GM21529 (cell line): ENCODE data around the gene NEK5.

ENCODE experiments used
- ATAC-seq: cut with Tn5 transposase; IDR thresholded peaks from one replicate; pipeline ENCODE4 v1.9.1; 2021; ENCODE audit not compliant: unreplicated experiment

The NEK5 gene

GRCh38 chr13:52012512-52012836 is 116.4 kb downstream of the NEK5 start:
- ATAC-seq, result no peak

GRCh38 chr13:52011632-52012511 is 117.0 kb downstream of the NEK5 start, which contains the start of gene ALG11:
Gene ALG11 (plus strand): TSS chr13:52012398. CDS start chr13:52012419, 21 bp downstream.
- ATAC-seq, result peak; percentile 99

GRCh38 chr13:52010890-52011631 is 117.8 kb downstream of the NEK5 start, which contains the start of gene ATP7B:
Gene ATP7B (minus strand): TSS chr13:52011450. CDS start chr13:52011337, 113 bp downstream.
- ATAC-seq, result peak; percentile 5

- ATAC-seq, result no peak
Observed at GRCh38 chr13:52009946-52010345, 118.9 kb downstream of the NEK5 start.

- ATAC-seq, result no peak
Observed at GRCh38 chr13:52006523-52007245, 122.2 kb downstream of the NEK5 start.

GRCh38 chr13:52005841-52006522 is 122.9 kb downstream of the NEK5 start:
- ATAC-seq, result no peak

- ATAC-seq, result no peak
Observed at GRCh38 chr13:52004511-52005170, 124.2 kb downstream of the NEK5 start.

GRCh38 chr13:52003541-52003940 is 125.3 kb downstream of the NEK5 start:
- ATAC-seq, result no peak

- ATAC-seq, result no peak
Observed at GRCh38 chr13:52002361-52002760, 126.5 kb downstream of the NEK5 start.

- ATAC-seq, result peak; percentile 96
Observed at GRCh38 chr13:52001120-52001731, 127.6 kb downstream of the NEK5 start.

- no peak for ATAC-seq
Observed at GRCh38 chr13:51999921-52000320, 129.0 kb downstream of the NEK5 start.

- ATAC-seq, result no peak
Observed at GRCh38 chr13:51999510-51999911, 129.4 kb downstream of the NEK5 start.

- ATAC-seq, result no peak
Observed at GRCh38 chr13:51998723-51999509, 130.0 kb downstream of the NEK5 start.

- ATAC-seq, result no peak
Observed at GRCh38 chr13:51997641-51998330, 131.1 kb downstream of the NEK5 start.

- ATAC-seq, result no peak
Observed at GRCh38 chr13:51997186-51997585, 131.7 kb downstream of the NEK5 start.

- ATAC-seq, result no peak
Observed at GRCh38 chr13:51996641-51997040, 132.2 kb downstream of the NEK5 start.

- no peak for ATAC-seq
Observed at GRCh38 chr13:51995677-51996551, 133.0 kb downstream of the NEK5 start.
